Hematopoietic multipotent progenitor cell treated with erythropoietin and hydrocortisone succinate and interleukin-3 and kit ligand, for 17 days (in vitro differentiated cells): ENCODE data around the gene CLEC17A.

Experiments used
- DNase-seq: peaks from one replicate; pipeline ENCODE4 v3.0.0-alpha.2; 2015; ENCODE audit warnings: low spot score

Gene CLEC17A

GRCh38 chr19:14654786-14655560 is 72.1 kb downstream of the CLEC17A start:
- no peak for DNase-seq

- no peak for DNase-seq
These were observed 72.8 kb downstream of the CLEC17A start for GRCh38 chr19:14655726-14656125.

GRCh38 chr19:14659874-14660489 is 77.1 kb downstream of the CLEC17A start:
- no peak for DNase-seq

- no peak for DNase-seq
These were observed 78.6 kb downstream of the CLEC17A start for GRCh38 chr19:14661372-14661924.
